OCI-LY1 (cell line): ENCODE data around the gene MACROD2.

ENCODE experiments used
- EZH2 ChIP-seq: fragments of 200-600 bp; sonication (generic), shearing (Covaris generic); IDR thresholded peaks from 2 replicates; pipeline ENCODE4 v1.8.0; 2017; ENCODE audit warnings: borderline replicate concordance, mixed run types, mild to moderate bottlenecking, antibody characterized with exemption, low read length, moderate library complexity, mixed read lengths
- TF ChIP-seq, protein P1 (sequence below): fragments of 200-600 bp; sonication (generic), shearing (Covaris generic); IDR thresholded peaks from 2 replicates; pipeline ENCODE4 v1.5.1; 2017; ENCODE audit warnings: mild to moderate bottlenecking, antibody characterized with exemption, low read length, moderate library complexity, mixed read lengths

DNA sequence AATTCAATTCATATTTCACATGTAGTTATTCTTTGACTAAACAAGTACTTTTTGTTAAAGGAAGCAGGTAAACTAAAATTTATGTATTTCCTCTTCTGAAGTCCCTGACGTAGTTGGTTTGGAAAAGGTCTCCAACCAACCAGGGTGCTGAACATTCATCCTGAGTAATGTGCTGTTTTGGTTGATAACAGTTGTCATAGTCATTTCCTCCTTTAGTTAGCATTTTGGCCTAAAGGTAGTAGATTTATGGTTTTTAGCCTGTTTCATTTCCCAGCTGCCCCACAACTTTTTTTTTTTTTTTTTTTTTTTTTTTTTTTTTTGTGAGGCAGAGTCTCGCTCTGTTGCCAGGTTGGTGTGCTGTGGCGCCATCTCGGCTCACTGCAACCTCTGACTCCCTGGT lies 724.9 kb downstream of the MACROD2 start:
- TF ChIP-seq, protein P1, sequence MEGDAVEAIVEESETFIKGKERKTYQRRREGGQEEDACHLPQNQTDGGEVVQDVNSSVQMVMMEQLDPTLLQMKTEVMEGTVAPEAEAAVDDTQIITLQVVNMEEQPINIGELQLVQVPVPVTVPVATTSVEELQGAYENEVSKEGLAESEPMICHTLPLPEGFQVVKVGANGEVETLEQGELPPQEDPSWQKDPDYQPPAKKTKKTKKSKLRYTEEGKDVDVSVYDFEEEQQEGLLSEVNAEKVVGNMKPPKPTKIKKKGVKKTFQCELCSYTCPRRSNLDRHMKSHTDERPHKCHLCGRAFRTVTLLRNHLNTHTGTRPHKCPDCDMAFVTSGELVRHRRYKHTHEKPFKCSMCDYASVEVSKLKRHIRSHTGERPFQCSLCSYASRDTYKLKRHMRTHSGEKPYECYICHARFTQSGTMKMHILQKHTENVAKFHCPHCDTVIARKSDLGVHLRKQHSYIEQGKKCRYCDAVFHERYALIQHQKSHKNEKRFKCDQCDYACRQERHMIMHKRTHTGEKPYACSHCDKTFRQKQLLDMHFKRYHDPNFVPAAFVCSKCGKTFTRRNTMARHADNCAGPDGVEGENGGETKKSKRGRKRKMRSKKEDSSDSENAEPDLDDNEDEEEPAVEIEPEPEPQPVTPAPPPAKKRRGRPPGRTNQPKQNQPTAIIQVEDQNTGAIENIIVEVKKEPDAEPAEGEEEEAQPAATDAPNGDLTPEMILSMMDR = no peak
- TF ChIP-seq EZH2 = no peak
